Ovary (tissue), 9 donors: ENCODE results near the gene SGMS2. TPM values are rescaled to one million over a fixed set of nuclear protein-coding genes. Genes with fewer than 3 reads are reported as not detected.

ENCODE experiments used
- DNase-seq, 5 donors: peaks; one replicate each; pipeline ENCODE4 v3.0.0-alpha.2; 2019 to 2020
- H3K27ac ChIP-seq, 2 donors: fragments of 200-600 bp; one replicate each; pipeline versions ENCODE4 v1.5.1 to v1.8.0; 2019 to 2022
- H3K27me3 ChIP-seq: fragments of 200-600 bp; one replicate; pipeline ENCODE4 v1.8.0; 2022
- H3K36me3 ChIP-seq: fragments of 200-600 bp; sonication (generic); one replicate; pipeline ENCODE4 v1.5.1; 2019
- H3K4me1 ChIP-seq: one replicate; pipeline ENCODE4 v1.8.1; 2013; ENCODE audit warnings: mild to moderate bottlenecking, moderate library complexity; ENCODE audit not compliant: insufficient read depth
- H3K4me3 ChIP-seq: fragments of 200-600 bp; sonication (generic); one replicate; pipeline ENCODE4 v1.5.1; 2017
- H3K9me3 ChIP-seq, 2 donors: fragments of 200-600 bp in 1 of 2; sonication (generic) in 1 of 2; one replicate each; pipeline versions ENCODE4 v1.5.1 to v1.8.1; 2013 to 2019; ENCODE audit warnings: mild to moderate bottlenecking in 1 of 2, moderate library complexity in 1 of 2
- EP300 ChIP-seq: sonication (generic); formaldehyde crosslinking; IDR thresholded peaks from one replicate; pipeline ENCODE4 v1.6.1; 2017; ENCODE audit warnings: antibody characterized with exemption
- POLR2A ChIP-seq: fragments of 450-650 bp; IDR thresholded peaks from one replicate; pipeline ENCODE4 v1.6.1; 2017; ENCODE audit warnings: antibody characterized with exemption, mild to moderate bottlenecking, moderate library complexity
- WGBS, 3 donors: extraction: QIAGEN DNeasy Blood & Tissue Kit in 1 of 3; methylation state at CpG; one replicate each; pipeline versions ENCODE4 v1.1.5 to v1.1.7; 2013 to 2017; 5-methylcytosine and 5-hydroxymethylcytosine counted together
- intact Hi-C, 4 donors: fragments of 100-400 bp; cut with DNase I; formaldehyde crosslinking; loops; one replicate each; pipeline versions ENCODE4 v1.11.0 to v1.15.1; 2022 to 2023
- polyA plus RNA-seq, 2 donors: library from polyadenylated mRNA; stranded (reverse); fragments of 200-250 nt in 1 of 2; fragments of 350-450 nt in 1 of 2; fragmentation: Illumina TruSeq in 1 of 2; extraction: RNeasy Lipid Tissue Mini Kit (QIAGEN cat#74804) in 1 of 2; gene quantifications; one replicate each; pipeline ENCODE4 v1.2.3, GENCODE V29; 2013 to 2014
- total RNA-seq, 7 donors: library from RNA; depleted of rRNA in 2 of 7; stranded (reverse); fragments of >200 nt in 2 of 7; fragmentation: NEBNext Ultra II Directional in 3 of 7; extraction: Animal tissue kit (Norgen Biotek cat#: 25700) in 3 of 7; gene quantifications; one replicate each; pipeline versions ENCODE4 v1.1.0 to v1.2.4, GENCODE V29; 2016 to 2023
- TF ChIP-seq, protein P1 (sequence below), 3 donors: fragments of 450-650 bp in 2 of 3; fragments of 200-600 bp in 1 of 3; IDR thresholded peaks; one replicate each; pipeline versions ENCODE4 v1.5.1 to v1.8.0; 2016 to 2022; ENCODE audit warnings: antibody characterized with exemption in 3 of 3, mild to moderate bottlenecking in 1 of 3
- donor health status: DM: no; HTN: no; CAD: no; lungs with moderate emphysema.
- donor health status: DM: no; HTN: no; CAD: no.
- donor health status: Bipolar disorder and iron deficiency.
- donor health status: DM: yes; HTN: yes; CAD: no.
- donor health status: DM: no; HTN: no; CAD: no.
- donor health status: DM: yes; HTN: yes; CAD: no.

The SGMS2 gene
- total and polyA plus RNA-seq, 9 donors: 1.2 to 156 (median 6.9) TPM

- Histone ChIP-seq H3K4me3 (no peak overlapping the region), H3K9me3 (no peaks in the 10 kb centered on the region), H3K36me3 (no peaks in the 10 kb centered on the region), H3K27ac (no peak overlapping the region), H3K4me1 (no peaks in the 10 kb centered on the region), H3K27me3 (no peaks in the 10 kb centered on the region)
- WGBS, 3 donors: 94 to 98% (median 96%) methylated on average over 3 of the region's 3 CpGs
- intact Hi-C loops: no loop called here
- no peak for TF ChIP-seq EP300
- TF ChIP-seq POLR2A: no peak
- TF ChIP-seq, protein P1, sequence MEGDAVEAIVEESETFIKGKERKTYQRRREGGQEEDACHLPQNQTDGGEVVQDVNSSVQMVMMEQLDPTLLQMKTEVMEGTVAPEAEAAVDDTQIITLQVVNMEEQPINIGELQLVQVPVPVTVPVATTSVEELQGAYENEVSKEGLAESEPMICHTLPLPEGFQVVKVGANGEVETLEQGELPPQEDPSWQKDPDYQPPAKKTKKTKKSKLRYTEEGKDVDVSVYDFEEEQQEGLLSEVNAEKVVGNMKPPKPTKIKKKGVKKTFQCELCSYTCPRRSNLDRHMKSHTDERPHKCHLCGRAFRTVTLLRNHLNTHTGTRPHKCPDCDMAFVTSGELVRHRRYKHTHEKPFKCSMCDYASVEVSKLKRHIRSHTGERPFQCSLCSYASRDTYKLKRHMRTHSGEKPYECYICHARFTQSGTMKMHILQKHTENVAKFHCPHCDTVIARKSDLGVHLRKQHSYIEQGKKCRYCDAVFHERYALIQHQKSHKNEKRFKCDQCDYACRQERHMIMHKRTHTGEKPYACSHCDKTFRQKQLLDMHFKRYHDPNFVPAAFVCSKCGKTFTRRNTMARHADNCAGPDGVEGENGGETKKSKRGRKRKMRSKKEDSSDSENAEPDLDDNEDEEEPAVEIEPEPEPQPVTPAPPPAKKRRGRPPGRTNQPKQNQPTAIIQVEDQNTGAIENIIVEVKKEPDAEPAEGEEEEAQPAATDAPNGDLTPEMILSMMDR (IDR thresholded peaks at IDR 0.05): no peak
- DNase-seq: no peak
Measured at GRCh38 chr4:107874024-107874423, 49.3 kb downstream of the SGMS2 start.

GRCh38 chr4:107876099-107876498 lies 51.4 kb downstream of the SGMS2 start:
- intact Hi-C loops: no loop called here
- Histone ChIP-seq H3K27me3 (no peaks in the 10 kb centered on the region), H3K9me3 (no peaks in the 10 kb centered on the region), H3K4me3 (no peak overlapping the region), H3K4me1 (no peaks in the 10 kb centered on the region), H3K27ac (no peak overlapping the region), H3K36me3 (no peaks in the 10 kb centered on the region)
- no peak for TF ChIP-seq POLR2A
- 91 to 94% (median 94%) methylated on average over 1 of the region's 1 CpG for WGBS, 3 donors
- no peak for DNase-seq

- Histone ChIP-seq H3K9me3 (no peaks in the 10 kb centered on the region), H3K36me3 (no peaks in the 10 kb centered on the region), H3K4me3 (no peak overlapping the region), H3K27ac (no peak overlapping the region), H3K27me3 (no peaks in the 10 kb centered on the region), H3K4me1 (no peaks in the 10 kb centered on the region)
- TF ChIP-seq EP300: no peak
- TF ChIP-seq, protein P1 (IDR thresholded peaks at IDR 0.05): no peak
- no peak for TF ChIP-seq POLR2A
- 71 to 91% (median 80%) methylated on average over 3 of the region's 3 CpGs for WGBS, 3 donors
- intact Hi-C loops: no loop called here
- DNase-seq: no peak
Measured at GRCh38 chr4:107877361-107877760, 52.6 kb downstream of the SGMS2 start.

- Histone ChIP-seq H3K27ac (no peak overlapping the region), H3K9me3 (no peaks in the 10 kb centered on the region), H3K27me3 (no peaks in the 10 kb centered on the region), H3K36me3 (no peaks in the 10 kb centered on the region), H3K4me3 (no peak overlapping the region), H3K4me1 (no peaks in the 10 kb centered on the region)
- intact Hi-C loops: no loop called here
- DNase-seq: no peak
- no peak for TF ChIP-seq POLR2A
- TF ChIP-seq, protein P1 (IDR thresholded peaks at IDR 0.05): no peak
- TF ChIP-seq EP300: no peak
Measured at GRCh38 chr4:107885865-107886264, 61.1 kb downstream of the SGMS2 start.

GRCh38 chr4:107888237-107888636 lies 63.5 kb downstream of the SGMS2 start:
- no peak overlapping the region for H3K27ac ChIP-seq
- DNase-seq: no peak
- TF ChIP-seq, protein P1 (IDR thresholded peaks at IDR 0.05): no peak
- no peak for TF ChIP-seq POLR2A
- TF ChIP-seq EP300: no peak
- H3K4me1 ChIP-seq: no peaks in the 10 kb centered on the region
- WGBS, 3 donors: 46 to 67% (median 46%) methylated on average over 2 of the region's 2 CpGs
- no peak overlapping the region for H3K4me3 ChIP-seq
- no peaks in the 10 kb centered on the region for H3K27me3 ChIP-seq
- no peaks in the 10 kb centered on the region for H3K36me3 ChIP-seq
- intact Hi-C loops: no loop called here
- H3K9me3 ChIP-seq: no peaks in the 10 kb centered on the region
